ENCODE data around the gene PPP2R2B.

GRCh38 chr5:146644831-146645230, 233.7 kb downstream of the PPP2R2B start:
- TF ChIP-seq POLR2AphosphoS5 (IDR thresholded peaks at IDR 0.05) = no peak
- no peak for TF ChIP-seq CTCF (IDR thresholded peaks at IDR 0.05)

All from transverse colon (tissue), 4 donors.